Mononuclear cell (primary cell): ENCODE results near the gene CMIP. TPM values are rescaled to one million over a fixed set of nuclear protein-coding genes. Genes with fewer than 3 reads are reported as not detected.
"Not testable (repeated sequence)": the region's sequence is repeated elsewhere in the genome, so short reads cannot be mapped to it uniquely, and the experiment has no call there.

ENCODE experiments used
- H3K27me3 ChIP-seq: 2 replicates; pipeline ENCODE4 v1.6.0; 2011; ENCODE audit warnings: low read length, control low read depth; ENCODE audit not compliant: insufficient read depth
- H3K4me1 ChIP-seq: 2 replicates; pipeline ENCODE4 v1.5.1; 2011; ENCODE audit warnings: mild to moderate bottlenecking, low read length, control low read depth; ENCODE audit not compliant: insufficient read depth
- H3K4me3 ChIP-seq: 2 replicates; pipeline ENCODE4 v1.5.1; 2011; ENCODE audit warnings: mild to moderate bottlenecking, low read length, moderate library complexity
- H3K9me3 ChIP-seq: 2 replicates; pipeline ENCODE4 v1.5.1; 2011; ENCODE audit warnings: low read depth, mild to moderate bottlenecking, control low read depth, low read length
- total RNA-seq: library from RNA; depleted of rRNA; stranded (reverse); fragments of >200 nt; gene quantifications from one replicate; pipeline ENCODE4 v1.2.3, GENCODE V29; 2012

CMIP gene
- total RNA-seq, 1 donor: 29.6 TPM

DNA sequence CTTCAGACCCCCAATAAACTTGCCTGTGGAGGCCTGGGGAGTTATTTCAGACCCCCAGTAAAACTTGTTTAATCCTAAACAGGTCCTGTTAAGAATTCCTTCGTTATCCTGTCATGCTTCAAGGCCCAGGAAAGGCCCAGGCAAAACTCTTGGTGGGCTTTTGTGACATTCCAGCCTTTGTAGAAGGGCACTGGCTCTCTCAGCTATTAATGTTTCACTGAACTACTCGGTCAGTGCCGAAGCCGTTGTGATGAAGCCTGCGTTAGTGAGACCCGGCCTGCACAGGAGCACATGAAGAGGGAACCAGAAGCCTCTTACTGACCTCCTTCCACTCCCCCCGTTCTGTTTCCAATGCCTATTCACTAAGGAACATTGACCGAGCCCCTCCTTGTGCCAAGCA is 287.0 kb downstream of the CMIP start:
- Histone ChIP-seq H3K27me3 (no peaks in the 10 kb centered on the region), H3K4me1 (peaks cover 15% of the 10 kb centered on the region), H3K9me3 (no peaks in the 10 kb centered on the region), H3K4me3 (no peak overlapping the region)

DNA sequence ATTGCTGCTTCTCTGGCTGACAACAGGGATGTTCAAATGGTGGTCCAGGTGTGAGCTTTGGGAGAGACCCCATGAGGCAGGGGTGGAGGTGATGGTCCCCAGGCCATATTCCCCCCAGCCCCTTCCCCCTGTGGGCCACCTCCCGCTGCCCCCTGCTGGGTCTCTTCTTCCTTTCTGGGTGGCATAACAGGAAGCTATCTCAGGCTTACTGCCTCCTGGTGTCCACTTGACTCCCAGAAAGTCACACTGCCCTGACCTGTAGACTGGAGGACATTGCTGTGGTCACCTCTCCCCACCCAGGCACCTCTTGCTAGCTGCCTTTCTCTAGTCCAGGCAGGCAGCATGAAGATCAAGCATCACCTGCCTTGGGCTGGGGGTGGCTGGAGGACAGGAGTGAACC is 288.1 kb downstream of the CMIP start:
- H3K9me3 ChIP-seq: no peaks in the 10 kb centered on the region
- no peaks in the 10 kb centered on the region for H3K27me3 ChIP-seq
- peaks cover 16% of the 10 kb centered on the region for H3K4me1 ChIP-seq
- no peak overlapping the region for H3K4me3 ChIP-seq

DNA sequence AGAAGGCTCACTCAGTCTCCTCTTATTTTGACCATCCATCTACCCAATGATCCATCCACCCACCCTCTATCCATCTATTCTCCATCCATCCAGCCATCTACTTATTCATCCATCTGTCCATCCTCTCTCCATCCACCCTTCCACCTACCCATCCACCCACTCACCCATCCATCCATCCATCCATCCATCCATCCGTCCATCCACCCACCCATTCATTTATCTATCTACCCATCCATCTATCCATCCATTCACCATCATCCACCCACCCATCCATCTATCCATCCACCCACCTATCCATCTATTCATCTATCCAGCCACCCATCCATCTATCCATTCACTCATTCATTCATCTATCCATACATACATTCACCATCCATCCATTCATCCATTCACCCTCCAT is 288.7 kb downstream of the CMIP start:
- Histone ChIP-seq H3K9me3 (no peaks in the 10 kb centered on the region), H3K4me3 (no peak overlapping the region), H3K4me1 (peaks cover 22% of the 10 kb centered on the region), H3K27me3 (no peaks in the 10 kb centered on the region)

DNA sequence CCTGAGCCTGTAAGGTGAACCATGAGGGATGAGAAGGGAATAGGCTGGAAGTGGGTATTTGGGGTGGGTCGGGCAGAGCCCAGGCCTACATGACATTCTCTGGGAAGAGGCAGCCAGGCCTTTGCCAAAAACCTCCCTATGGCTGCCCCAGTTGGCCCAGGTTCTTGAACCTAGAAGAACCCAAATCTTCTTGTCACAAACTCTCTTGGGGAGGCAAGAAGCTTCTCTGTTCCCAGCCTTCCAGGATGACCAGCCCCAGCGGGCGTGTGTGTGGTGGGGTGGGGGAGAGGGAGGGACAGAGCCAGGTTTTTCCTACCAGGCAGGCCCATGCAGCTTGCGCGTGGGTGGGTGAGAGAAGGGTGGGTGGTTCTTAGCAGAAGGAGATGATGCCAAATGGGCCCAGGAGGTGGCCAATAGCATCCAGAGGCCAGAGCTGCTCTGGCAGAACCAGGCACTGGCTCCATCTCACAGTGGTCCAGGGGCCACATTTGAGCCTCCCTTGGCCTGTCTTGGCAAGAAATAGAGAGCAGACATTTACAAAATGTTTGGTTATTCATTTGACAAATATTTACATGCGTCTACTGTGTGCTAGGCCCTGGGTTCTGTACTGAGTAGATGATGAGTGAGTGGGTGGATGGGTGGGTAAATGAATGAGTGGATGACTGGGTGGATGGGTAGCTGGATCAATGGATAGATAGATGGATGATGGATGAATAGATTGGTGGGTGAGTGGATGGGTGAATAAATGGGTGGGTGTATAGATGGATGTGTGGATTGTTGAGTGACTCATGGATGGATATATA is 290.2 kb downstream of the CMIP start:
- no peaks in the 10 kb centered on the region for H3K27me3 ChIP-seq
- peaks cover 38% of the 10 kb centered on the region for H3K4me1 ChIP-seq
- no peaks in the 10 kb centered on the region for H3K9me3 ChIP-seq
- no peak overlapping the region for H3K4me3 ChIP-seq

DNA sequence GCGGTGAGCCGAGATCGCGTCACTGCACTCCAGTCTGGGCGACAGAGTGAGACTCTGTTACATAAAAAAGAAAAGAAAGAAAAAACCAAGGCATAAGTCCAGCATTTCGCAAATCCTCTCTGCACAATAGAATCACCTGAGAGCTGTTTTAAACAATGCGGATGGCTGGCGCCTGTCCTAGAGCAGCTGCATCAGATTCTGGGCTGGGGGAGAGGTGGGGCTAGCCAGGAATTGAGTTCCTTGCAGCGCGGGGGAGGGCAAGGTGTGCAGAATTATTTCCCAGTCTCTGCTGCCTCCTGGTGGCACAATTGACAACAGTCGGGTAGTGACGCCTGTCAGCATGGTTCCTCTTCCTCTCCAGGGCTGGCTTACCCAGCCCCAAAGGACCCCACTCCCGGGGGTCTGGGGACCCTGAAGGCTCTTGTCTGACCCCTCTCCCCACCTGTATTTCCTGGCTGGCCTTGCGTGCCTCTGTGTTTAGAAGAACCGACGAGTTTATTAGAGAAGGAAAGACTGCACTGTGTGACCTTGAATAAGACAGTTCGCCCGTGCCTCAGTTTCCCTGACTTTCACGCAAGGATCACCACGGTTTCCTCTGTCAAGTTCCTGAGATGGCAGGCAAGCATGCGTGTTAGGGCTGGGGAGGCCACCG is 293.4 kb downstream of the CMIP start:
- Histone ChIP-seq H3K4me1 (peaks cover 40% of the 10 kb centered on the region), H3K9me3 (no peaks in the 10 kb centered on the region), H3K27me3 (no peaks in the 10 kb centered on the region), H3K4me3 (peak overlapping the region; percentile 1)

DNA sequence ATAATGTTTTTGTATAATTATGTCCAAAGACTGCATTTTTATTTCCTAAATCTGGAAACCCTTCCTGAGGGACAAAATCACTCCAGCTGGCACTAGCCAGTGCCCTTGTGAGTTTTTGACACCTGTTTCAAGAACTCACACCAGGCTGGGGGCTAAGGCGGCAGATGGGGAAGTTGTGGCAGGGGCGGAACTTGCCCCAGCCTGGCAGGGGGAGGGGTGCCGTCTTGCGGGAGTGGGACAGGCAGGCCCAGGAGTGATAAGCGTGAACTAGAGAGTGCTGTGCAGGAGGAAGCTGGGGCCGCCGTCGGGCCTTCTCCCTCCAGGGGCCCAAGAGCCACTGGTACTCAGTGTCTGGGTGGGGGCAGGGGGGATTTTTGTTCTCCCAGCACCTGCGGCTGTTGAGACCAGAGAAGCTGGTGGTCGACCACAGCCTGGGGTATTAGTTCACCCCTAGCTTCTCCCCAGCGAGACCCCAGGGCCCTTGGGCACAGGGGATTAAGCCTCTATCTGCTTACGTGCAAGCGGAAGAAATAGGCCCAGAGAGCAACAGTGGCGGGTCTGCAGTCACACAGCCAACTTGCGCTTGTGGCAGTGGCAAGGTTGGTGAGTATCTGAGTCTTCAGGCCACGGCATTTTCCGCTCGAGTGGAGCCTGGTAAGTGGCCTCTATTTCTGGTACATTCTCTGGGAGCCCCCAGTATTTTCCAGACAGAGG is 294.3 kb downstream of the CMIP start:
- Histone ChIP-seq H3K27me3 (no peaks in the 10 kb centered on the region), H3K4me1 (peaks cover 40% of the 10 kb centered on the region), H3K9me3 (no peaks in the 10 kb centered on the region), H3K4me3 (peak overlapping the region; percentile 5)

DNA sequence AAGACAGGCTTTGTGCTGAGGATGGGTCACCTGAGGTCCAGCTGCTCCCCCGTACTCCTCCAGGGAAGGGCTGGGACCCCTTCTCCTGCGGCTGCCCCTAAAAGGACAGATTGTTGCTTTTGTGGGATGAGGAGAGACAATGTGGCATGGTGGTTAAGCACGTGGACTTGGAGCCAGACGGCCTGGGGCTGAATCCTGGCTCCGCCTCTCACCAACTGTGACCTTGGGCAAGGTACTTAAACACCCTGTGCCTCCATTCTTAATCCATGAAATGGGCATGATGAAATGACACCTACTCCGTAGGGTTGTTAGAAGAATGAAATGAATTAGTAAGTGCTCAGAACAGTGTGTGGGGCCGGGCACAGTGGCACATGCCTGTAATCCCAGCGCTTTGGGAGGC is 294.9 kb downstream of the CMIP start:
- Histone ChIP-seq H3K4me1 (peaks cover 40% of the 10 kb centered on the region), H3K27me3 (no peaks in the 10 kb centered on the region), H3K4me3 (peak overlapping the region; percentile 5), H3K9me3 (no peaks in the 10 kb centered on the region)

DNA sequence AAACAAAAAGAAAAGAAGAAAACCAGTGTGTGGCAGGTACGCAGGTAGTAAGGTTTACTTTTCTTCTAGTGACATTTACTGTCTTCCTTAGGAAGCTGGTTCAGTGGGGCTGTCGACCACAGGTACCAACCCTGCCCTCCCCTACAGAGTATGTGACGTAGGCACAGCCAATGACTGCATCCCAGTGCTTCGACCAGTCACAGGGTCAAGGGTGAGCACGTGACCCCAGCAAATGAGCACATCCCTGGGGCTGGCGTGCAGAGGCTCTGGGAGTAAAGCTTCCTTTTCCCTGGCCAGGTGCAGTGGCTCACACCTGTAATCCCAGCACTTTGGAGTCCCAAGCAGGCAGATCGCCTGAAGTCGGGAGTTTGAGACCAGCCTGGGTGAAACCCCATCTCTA is 295.6 kb downstream of the CMIP start:
- Histone ChIP-seq H3K4me3 (no peak overlapping the region), H3K27me3 (no peaks in the 10 kb centered on the region), H3K9me3 (no peaks in the 10 kb centered on the region), H3K4me1 (peaks cover 41% of the 10 kb centered on the region)

DNA sequence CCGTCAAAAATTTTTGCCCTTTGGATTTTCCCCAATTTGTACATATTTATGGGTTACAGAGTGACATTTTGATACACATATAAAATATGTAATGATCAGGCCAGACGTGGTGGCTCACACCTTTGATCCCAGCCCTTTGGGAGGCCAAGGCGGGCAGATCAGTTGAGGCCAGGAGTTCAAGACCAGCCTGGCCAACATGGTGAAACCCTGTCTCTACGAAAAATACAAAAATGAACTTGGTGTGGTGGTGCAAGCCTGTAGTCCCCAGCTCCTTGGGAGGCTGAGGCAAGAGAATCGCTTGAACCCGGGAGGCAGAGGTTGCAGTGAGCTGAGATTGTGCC is 296.8 kb downstream of the CMIP start:
- peaks cover 53% of the 10 kb centered on the region for H3K4me1 ChIP-seq
- H3K4me3 ChIP-seq, H3K27me3 ChIP-seq, H3K9me3 ChIP-seq: not testable (repeated sequence)

DNA sequence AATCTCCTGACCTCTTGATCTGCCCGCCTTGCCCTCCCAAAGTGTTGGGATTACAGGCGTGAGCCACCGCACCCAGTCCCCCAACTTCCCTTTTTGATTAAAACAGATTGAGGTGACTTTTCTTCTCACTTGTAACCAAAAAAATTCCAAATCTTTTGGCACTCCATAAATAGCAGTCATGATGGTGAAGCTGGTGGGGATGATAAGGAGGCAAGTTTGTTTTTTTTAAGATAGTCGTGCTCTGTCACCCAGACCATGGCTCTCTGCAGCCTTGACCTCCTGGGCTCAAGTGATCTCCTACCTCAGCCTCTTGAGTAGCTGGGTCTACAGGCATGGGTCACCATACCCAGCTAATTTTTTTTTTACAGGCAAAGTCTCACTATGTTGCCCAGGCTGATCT is 299.8 kb downstream of the CMIP start:
- H3K9me3 ChIP-seq: no peaks in the 10 kb centered on the region
- H3K27me3 ChIP-seq: no peaks in the 10 kb centered on the region
- no peak overlapping the region for H3K4me3 ChIP-seq
- peaks cover 56% of the 10 kb centered on the region for H3K4me1 ChIP-seq

DNA sequence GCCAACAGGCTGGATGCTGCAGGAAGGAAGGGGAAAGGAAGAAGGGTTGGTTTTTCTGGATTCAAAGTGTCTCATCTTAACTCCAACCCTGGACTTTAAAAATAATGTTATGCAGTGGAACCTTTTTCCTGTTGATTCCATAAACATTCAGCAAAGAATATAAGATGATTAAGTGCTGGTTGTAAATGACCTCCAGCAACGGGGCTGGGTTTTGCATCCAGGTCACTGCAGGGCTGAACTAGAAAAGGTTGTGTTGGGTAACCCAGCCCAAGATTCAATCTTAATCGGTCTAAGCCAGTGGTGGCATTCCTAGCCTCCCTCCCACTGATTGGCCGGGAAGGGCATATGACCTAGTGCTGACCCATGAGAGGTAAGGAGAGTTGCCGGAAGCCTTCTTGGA is 300.3 kb downstream of the CMIP start:
- peaks cover 52% of the 10 kb centered on the region for H3K4me1 ChIP-seq
- H3K27me3 ChIP-seq: no peaks in the 10 kb centered on the region
- no peak overlapping the region for H3K4me3 ChIP-seq
- H3K9me3 ChIP-seq: no peaks in the 10 kb centered on the region

DNA sequence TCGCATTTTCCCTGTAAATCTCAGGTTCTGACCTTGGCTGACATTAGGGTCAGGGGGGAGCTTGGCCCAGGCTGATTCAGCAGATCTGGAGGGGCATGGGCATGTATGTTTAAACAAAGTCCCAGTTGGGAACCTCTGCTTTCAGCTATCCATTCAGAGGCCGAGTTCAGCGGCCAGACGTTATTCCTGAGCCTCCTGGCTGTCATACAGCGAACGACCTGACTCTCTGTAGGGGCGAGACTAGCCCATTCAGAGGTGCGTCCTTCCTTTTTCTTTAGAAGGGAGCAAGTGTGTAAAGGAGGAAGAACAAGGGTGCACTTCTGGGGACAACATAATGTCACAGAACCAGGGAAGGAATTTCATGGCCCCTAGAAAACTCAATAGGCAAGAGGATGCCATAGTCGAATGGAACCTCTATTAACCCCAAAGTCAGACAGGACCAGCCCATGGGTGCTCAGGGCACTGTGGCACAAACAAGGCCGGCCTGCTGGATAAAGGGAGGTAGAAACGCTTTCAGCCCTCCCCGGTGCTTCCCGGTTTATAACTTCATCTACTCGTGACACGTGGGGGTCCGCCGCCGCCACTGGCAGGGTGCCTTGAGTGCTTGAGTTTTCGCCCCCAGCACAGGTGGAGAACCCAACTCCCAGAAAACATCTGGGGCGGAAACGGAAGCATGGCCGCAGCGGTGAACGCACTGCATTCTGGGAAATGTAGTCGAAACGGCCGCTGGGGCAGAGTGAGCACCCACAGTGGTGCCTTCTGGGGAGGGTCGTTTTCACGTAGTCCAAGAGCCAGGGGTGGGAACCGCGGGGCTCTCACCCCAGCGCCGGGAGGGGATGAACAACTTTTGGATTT is 301.3 kb downstream of the CMIP start:
- Histone ChIP-seq H3K27me3 (no peaks in the 10 kb centered on the region), H3K4me1 (peaks cover 43% of the 10 kb centered on the region), H3K4me3 (peak overlapping the region; percentile 24), H3K9me3 (no peaks in the 10 kb centered on the region)

DNA sequence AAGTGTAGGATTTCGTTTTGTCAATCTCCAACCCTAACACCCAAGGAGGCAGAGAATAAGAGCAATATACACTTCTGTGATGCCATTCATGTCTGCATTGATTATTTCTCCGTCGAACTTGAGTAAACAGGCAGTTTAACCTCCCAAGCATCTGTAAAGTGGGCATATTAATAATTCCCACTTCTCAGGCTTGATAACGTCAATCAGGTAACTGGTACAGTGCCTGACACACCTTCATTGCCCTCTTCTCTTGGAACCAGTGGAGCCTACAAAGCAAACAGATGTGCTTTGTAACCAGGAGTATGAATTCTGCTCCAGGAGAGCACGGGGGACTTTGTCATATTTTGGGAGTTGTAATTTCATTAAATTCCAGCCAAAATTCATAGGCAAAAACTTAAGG is 302.0 kb downstream of the CMIP start:
- Histone ChIP-seq H3K9me3 (no peaks in the 10 kb centered on the region), H3K27me3 (no peaks in the 10 kb centered on the region), H3K4me3 (no peak overlapping the region), H3K4me1 (peaks cover 42% of the 10 kb centered on the region)

DNA sequence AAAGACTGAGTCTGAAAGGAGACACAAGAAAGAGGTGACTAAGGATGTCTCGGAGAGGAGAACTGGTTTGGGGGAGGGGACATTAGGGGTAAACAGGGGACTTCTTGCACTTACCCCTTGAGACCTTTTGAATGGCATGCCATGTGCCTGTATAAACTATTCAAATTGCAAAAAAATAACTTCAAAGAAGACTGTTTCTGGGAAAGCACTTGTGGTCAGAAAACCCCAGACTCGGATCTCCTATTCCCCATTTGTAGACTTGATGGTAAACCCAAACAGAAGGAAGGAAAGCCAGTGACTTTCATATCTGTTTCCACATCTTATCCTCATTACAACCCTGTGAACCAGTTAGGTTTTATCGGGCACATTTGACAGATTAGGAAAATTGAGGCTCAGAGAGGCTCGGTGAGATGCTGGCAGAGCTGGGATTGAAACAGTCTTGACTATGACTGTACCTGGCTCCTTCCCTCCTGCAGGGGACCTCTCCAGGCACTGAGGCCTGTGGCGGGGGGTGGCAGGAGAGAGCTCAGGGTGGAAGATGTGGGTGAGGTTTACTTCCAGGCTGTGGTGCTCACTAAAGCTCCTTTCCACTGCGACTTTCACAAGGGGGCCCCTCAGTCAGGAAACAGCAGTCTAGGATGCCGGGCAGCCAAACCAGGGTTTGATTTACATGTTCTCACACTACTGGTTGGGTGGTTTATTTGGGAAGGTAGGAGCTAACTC is 304.0 kb downstream of the CMIP start:
- Histone ChIP-seq H3K27me3 (no peaks in the 10 kb centered on the region), H3K9me3 (no peaks in the 10 kb centered on the region), H3K4me1 (peaks cover 63% of the 10 kb centered on the region), H3K4me3 (no peak overlapping the region)
